NCI-H2081 treated with DMSO at 0.1 percent for 48 hours (cell line): ENCODE data around the gene RNF31.

Experiments
- DNase-seq: peaks from one replicate; lab custom pipeline; 2025; lab: John Stamatoyannopoulos, UW

Gene RNF31

DNA sequence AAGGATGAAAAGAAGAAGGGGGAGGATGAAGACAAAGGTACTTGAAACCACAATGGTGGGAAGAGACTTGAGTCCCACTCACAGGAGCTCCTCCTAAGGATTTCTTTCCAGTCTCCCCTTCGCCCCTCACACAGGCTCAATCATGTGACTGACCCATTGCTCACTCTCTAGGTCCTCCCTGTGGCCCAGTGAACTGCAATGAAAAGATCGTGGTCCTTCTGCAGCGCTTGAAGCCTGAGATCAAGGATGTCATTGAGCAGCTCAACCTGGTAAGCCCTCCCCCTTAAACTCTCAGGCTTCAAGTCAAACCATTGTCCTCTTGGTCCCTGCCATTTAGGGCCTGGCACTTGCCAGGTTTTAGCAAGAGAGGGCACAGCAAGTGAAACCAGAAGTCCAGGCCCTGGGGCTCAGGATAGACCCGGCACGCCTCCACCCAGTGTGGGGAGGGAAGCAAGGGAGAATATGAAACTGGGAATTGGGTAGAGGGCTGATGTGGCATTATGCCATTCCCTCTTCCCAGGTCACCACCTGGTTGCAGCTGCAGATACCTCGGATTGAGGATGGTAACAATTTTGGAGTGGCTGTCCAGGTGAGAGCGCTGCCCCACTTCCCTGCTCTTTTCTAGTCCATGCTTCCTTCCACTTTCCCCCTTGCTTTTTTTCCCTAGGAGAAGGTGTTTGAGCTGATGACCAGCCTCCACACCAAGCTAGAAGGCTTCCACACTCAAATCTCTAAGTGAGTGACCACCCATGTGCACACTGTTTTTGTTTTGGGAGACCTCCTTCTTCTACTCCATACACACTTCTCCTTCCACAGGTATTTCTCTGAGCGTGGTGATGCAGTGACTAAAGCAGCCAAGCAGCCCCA is 9.5 kb upstream of the RNF31 start:
- no peak for DNase-seq

DNA sequence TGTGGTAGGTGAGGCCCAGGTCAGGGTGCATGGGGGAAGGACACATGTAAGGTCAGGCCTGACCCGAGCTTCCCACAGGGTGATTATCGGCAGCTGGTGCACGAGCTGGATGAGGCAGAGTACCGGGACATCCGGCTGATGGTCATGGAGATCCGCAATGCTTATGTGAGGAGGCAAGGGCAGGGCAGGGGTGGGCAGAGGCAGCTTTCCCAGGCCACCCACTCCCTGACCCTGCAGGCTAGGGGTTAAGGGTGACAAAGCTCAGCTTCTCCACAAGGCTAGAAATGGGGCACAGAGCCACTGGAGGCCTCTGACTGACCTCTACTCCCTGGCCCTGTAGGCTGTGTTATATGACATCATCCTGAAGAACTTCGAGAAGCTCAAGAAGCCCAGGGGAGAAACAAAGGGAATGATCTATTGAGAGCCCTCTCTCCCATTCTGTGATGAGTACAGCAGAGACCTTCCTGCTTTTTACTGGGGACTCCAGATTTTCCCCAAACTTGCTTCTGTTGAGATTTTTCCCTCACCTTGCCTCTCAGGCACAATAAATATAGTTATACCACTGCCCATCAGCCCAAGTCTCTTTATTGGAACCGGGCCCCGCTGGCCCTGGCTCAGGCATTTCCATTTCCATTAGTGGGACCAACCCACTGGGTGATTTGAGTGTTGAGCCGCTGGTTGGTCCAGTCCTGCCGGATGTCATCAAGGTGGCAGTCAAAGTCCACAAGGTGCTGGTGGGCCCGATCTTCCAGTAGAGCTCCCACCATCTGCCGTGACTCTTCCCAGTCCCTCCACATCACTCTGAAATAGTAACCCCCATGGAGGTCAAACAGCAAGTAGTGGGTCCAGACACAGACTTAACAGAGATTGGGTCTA is 8.7 kb upstream of the RNF31 start:
- no peak for DNase-seq

DNA sequence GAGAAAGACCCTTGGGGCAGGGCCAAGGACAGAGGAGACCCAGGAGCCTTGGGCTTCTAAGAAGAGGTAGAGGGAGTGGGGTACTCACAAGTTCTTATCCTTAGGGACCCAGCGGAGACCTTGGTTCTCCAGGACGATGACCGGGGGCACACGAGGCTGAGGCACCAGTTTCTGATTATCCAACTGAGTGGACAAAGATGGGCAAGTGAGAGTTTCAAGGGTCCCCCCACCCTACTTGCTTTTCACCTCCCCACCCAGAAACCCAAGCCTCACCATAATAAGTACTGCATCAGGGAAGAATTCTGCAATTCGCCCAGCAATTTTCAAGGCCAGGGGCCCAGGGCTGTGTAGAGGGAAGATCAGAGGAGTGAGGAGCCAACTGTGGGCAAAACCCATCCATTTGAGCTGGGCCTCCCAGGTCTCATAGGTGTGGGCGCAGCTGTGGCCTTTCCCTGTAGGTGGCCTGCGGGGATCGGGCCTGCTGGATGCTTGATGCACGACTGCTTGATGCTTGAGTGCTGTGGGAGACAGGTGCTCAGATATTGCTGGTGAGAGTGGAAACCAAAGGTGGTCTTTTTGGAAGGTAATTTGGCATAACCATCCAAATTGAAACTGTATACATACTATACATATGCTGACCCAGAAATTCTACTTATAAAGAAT is 7.9 kb upstream of the RNF31 start:
- no peak for DNase-seq

DNA sequence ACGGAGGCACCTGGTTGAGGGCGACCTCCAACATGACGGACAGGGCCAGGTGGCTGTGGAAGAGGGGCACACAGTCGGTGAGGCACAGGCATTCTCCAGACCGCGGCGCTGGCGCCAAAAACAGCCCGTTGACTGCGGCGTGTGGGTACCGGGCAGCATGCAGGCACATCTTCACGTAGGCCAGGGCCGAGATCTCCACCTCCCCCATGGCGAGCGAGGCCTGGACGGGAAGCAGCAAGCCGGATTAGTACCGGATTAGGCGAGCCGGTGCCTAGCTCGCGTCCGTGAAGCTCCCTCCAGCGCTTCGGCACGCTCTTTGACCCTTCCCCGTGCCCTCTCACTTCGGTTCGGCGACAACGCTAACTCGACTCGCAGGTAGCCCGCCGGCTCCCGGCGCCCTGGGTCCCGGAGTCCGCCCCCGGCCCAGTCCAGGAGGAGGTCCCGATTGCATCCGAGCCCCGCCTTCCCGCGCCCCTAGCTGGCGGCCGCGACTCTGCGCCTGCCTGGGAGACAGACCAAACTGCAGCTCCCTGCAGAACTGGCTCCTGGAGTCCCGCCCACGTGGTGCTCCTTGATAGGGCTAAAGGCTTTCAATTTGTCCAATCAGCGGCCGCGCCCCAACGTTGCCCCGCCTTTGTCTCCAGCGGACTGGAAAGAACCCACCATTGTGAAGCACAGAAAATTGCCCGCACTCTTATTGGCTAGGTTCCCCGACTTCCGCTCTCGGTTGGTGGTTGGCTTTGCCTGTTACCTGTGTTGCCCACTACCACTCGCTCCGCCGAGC is 6.0 kb upstream of the RNF31 start, which contains the start of gene EMC9:
TSS of gene EMC9 (minus strand) at position 495 of the 784 bp plus-strand sequence. CDS start at position 208, 287 bp downstream.
- DNase-seq, result peak; percentile 99

DNA sequence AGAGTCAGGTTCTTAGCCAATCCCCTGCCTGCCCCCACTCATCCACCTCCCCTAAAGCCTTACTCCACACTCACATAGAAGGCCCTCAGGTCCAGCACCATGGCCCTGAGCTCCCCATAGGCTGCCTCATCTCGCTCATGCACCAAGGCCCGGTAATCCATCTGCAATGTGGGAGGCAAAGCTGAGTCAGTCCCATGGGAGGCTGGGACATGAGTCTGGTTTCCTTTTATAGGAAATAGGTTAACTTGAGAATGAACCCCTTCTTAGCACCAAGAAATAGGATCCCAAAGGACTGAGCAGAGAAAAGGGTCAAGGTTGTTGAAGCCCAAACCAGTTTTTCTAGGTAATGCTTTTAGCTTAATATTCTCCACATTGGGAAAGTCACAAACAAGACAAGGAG is 3.8 kb upstream of the RNF31 start:
- no peak for DNase-seq

DNA sequence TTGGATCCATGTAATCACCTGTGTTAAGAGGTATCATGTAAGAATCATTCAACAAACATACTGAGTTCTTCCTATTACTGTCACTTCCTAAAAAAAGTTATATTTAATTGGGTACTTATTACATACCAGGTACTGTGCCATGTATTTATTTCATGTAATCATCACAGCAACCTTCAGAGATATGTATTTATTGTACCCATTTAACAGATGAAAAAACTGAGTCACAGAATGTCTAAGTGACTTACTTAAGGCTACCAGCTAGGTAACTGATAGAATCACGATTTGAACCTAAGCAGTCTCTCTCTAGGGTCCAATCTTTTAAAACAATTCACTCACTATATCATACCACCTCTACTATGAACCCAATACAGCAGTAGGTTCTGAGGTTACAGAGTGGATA is 2.8 kb upstream of the RNF31 start:
- DNase-seq, result no peak

DNA sequence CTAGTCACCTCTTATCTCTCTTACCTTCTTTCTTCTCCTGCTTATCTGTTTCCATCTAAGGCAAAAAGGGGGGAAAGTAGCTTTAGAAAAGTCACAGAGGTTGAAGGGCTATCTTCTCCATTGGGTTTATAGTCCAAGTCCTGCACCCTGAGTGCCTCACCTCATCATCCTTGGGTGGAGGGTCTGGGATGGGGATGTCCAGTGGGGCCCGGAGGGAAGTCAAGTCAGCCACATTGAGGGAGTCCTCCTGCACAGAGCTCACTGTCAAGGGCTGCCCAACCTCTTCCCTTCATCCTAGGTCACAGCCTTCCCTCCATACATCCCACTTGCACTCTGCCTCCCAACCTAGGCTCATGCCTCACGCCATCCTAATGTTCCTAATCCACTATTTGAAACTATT is 2.1 kb upstream of the RNF31 start:
- no peak for DNase-seq

DNA sequence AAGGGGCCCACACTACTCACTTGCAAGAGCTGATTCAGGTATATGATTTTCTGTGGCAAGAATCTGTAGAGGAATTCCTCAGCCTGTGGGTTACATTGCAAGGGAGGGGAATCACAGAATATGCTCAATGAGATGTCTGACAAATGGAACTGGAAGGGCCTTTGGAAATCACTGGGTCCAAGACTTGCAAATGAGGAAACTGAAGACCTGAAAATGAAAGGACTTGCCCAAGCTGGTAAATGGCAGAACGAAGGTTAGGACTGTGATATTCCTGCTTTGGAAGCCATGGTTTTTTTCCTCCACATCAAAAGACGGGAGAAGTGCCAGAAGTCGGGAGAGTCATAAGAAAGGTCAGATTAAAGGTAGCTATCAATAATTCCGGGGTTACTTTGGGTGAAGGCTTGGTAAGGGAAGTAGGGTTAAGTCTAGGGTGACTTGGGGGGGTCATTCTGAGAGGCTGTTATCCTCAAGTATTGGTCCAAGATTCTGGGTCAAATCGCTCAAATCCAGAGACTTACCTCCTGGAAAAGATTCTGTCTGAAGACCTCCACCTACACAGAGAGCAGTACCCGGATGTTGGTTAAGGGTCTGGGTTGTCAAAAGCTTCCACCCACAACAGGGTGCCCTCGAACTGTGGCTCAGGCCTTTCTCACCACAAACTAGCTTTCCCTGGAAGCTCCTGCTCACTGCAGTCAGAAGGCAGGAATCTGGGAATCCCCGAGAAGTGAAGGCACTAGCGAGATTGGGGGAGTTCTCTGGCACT is 1.4 kb upstream of the RNF31 start:
- no peak for DNase-seq

DNA sequence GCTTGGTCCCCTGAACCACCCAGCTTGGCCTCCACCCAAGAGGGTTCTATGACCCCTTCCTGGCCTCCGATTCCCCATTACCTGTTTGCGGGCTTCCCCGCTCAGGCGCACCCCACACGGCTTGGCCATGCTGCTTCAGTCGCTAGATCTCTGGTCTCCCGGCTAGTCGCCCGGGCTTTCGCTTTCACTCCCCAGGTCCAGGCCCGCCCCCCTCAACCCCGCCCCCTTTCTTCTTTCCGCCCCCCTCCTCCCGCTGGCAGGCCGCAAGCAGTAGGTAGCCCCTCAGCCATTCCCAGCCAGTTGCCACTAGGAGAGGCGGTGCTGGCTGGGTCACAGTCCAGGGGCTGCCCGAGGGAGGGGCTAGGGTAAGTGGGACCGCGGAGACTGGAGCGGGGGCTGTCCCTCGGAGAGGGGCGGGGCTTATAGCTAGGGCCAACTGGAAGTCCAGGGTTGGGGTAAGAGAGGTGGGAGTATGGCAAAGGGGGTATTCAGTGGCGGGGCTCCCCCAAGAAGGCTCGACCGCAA is 783 bp upstream of the RNF31 start, which contains the start of gene PSME2:
TSS of gene PSME2 (minus strand) at position 158 of the 525 bp plus-strand sequence. CDS start at position 129, 29 bp downstream.
- DNase-seq, result peak; percentile 71

DNA sequence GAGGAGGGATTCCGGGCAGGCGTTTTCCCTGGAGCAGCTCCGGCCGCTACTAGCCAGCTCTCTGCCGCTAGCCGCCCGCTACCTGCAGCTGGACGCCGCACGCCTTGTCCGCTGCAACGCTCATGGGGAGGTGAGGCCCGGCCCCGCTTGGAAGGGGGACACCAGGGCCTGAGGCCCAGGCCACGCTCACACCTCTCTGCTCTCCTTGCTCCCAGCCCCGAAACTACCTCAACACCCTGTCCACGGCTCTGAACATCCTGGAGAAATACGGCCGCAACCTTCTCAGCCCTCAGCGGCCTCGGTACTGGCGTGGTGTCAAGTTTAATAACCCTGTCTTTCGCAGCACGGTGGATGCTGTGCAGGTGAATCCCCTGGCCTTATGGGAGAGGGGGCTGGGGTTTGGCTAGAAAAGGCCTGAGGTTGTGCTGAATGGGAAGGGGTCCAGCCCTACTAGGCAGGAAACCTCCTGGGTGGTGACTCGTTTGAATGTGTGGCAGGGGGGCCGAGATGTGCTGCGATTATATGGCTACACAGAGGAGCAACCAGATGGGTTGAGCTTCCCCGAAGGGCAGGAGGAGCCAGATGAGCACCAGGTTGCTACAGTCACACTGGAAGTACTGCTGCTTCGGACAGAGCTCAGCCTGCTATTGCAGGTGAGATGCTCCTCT is 597 bp downstream of the RNF31 start:
- no peak for DNase-seq

DNA sequence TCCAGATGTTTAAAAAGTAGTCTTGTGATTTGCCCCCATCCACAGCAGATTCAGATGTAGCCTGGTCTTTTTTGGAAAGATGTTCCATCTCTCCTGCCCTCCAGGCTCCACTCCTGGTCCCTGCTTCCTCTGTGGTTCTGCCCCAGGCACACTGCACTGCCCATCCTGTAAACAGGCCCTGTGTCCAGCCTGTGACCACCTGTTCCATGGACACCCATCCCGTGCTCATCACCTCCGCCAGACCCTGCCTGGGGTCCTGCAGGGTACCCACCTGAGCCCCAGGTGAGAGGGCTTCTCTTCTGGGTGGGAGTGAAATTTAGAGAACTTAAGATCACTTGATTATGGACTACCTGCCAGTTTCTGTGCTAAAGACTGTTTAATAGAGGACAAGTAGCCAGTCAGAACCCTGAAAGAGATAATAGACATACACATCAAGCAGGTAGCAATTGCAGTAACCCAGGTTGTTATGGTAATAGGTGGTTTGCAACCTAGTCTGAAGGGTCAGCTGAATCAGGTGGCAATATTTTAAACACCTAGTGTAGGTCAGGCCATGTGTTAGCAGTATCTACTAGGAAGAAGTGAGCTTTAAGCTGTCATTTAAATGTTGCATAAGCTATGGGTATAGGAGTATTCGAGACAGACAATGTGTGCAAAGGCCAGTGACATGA is 2.1 kb downstream of the RNF31 start:
- no peak for DNase-seq

DNA sequence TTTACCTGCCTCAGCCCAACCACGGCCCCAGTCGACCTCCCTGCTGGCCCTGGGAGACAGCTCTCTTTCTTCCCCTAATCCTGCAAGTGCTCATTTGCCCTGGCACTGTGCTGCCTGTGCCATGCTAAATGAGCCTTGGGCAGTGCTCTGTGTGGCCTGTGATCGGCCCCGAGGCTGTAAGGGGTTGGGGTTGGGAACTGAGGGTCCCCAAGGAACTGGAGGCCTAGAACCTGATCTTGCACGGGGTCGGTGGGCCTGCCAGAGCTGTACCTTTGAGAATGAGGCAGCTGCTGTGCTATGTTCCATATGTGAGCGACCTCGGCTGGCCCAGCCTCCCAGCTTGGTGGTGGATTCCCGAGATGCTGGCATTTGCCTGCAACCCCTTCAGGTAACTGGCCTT is 2.8 kb downstream of the RNF31 start:
- no peak for DNase-seq

DNA sequence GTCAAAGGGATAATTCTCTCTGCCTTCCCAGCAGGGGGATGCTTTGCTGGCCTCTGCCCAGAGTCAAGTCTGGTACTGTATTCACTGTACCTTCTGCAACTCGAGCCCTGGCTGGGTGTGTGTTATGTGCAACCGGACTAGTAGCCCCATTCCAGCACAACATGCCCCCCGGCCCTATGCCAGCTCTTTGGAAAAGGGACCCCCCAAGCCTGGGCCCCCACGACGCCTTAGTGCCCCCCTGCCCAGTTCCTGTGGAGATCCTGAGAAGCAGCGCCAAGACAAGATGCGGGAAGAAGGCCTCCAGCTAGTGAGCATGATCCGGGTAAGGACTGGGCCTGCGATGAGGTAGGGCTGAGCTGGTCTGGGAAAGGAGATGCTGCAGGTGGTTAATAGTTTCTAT is 3.3 kb downstream of the RNF31 start:
- DNase-seq, result no peak

DNA sequence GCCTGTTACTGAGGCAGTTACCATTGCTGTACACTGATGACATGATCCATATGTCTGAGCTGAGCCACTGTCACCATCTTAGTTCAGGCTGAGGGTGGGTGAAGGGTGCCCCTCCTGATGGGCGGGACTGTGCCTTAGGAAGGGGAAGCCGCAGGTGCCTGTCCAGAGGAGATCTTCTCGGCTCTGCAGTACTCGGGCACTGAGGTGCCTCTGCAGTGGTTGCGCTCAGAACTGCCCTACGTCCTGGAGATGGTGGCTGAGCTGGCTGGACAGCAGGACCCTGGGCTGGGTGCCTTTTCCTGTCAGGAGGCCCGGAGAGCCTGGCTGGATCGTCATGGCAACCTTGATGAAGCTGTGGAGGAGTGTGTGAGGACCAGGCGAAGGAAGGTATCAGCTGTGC is 3.7 kb downstream of the RNF31 start:
- DNase-seq, result no peak

DNA sequence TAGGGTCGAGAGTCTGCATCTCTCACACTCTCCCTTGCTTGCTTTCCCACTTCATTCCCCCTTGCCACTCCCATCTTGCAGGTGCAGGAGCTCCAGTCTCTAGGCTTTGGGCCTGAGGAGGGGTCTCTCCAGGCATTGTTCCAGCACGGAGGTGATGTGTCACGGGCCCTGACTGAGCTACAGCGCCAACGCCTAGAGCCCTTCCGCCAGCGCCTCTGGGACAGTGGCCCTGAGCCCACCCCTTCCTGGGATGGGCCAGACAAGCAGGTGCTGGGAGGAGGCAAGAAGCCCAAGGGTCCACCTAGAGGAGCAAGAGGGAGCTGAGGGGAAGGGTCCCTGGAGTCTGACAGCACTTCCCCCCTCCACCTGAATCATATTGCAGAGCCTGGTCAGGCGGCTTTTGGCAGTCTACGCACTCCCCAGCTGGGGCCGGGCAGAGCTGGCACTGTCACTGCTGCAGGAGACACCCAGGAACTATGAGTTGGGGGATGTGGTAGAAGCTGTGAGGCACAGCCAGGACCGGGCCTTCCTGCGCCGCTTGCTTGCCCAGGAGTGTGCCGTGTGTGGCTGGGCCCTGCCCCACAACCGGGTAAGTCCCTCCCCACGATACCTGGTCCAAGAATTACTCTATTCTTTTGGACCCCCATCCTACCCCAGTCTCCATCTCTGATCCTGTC is 4.2 kb downstream of the RNF31 start:
- no peak for DNase-seq

DNA sequence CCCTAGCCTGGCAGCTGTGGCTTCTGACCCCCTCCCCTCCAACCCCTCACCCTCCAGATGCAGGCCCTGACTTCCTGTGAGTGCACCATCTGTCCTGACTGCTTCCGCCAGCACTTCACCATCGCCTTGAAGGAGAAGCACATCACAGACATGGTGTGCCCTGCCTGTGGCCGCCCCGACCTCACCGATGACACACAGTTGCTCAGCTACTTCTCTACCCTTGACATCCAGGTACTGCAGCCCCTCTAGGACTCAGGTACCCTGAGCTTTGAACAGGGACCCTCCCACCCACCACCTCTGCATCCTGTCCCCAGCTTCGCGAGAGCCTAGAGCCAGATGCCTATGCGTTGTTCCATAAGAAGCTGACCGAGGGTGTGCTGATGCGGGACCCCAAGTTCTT is 7.8 kb downstream of the RNF31 start:
- DNase-seq, result no peak

DNA sequence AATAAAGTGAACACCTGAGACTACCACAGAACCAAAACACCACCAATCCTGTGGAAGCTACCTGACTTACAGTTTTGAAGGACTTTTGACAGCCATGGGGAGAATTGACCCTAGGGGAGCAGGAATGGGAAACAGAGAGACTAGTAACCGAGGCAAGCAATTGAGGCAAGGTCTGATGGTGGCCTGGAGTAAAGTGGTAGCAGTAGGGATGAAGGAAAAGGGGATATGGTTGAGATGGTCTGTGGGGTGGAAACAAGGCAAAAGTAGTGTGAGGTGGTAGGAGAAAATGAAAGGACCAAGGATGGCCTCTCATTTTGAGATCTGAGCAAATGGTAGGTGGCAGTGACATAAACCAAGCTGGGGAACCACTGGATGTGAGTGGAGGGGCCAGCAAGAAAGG is 9.5 kb downstream of the RNF31 start:
- DNase-seq, result no peak

DNA sequence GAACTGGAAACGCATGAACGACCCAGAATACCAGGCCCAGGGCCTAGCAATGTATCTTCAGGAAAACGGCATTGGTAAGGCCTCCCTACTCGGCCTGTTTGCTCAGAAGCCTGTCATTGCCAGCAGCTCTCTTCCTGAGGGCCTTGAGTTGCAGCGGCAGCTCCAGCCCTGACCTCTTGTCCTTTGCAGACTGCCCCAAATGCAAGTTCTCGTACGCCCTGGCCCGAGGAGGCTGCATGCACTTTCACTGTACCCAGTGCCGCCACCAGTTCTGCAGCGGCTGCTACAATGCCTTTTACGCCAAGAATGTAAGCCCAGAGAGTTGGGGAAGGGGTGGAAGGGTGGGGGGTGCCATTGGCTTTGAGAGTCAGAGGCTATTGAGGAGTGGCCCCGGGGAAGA is 10.0 kb downstream of the RNF31 start:
- no peak for DNase-seq
